Neural progenitor cell (in vitro differentiated cells): Measurements from ENCODE around the gene CRELD2. TPM values are rescaled to one million over a fixed set of nuclear protein-coding genes. Genes with fewer than 3 reads are reported as not detected.

Experiments
- DNase-seq: peaks from one replicate; pipeline ENCODE4 v3.0.0-alpha.2; 2016; ENCODE audit warnings: low spot score
- H2AFZ ChIP-seq: fragments of 200-600 bp; sonication (generic); replicated peaks from 2 replicates; pipeline ENCODE4 v1.6.1; 2016; ENCODE audit warnings: antibody characterized with exemption
- H3F3A ChIP-seq: fragments of 200-600 bp; sonication (generic); 2 replicates; pipeline ENCODE4 v1.6.1; 2016; ENCODE audit warnings: antibody characterized with exemption, low read depth
- H3K27ac ChIP-seq: fragments of 200-600 bp; sonication (generic); 2 replicates; pipeline ENCODE4 v1.5.1; 2016; ENCODE audit warnings: mild to moderate bottlenecking
- H3K27me3 ChIP-seq: fragments of 200-600 bp; sonication (generic); 2 replicates; pipeline ENCODE4 v1.6.1; 2016; ENCODE audit warnings: mild to moderate bottlenecking, moderate library complexity
- H3K36me3 ChIP-seq: fragments of 200-600 bp; sonication (generic); 2 replicates; pipeline ENCODE4 v1.5.1; 2016
- H3K4me1 ChIP-seq: fragments of 200-600 bp; sonication (generic); 2 replicates; pipeline ENCODE4 v1.6.1; 2016; ENCODE audit warnings: mixed run types
- H3K4me2 ChIP-seq: fragments of 200-600 bp; sonication (generic); 2 replicates; pipeline ENCODE4 v1.6.1; 2016
- H3K4me3 ChIP-seq: fragments of 200-600 bp; sonication (generic); 2 replicates; pipeline ENCODE4 v1.5.1; 2016
- H3K79me2 ChIP-seq: fragments of 200-600 bp; sonication (generic); 2 replicates; pipeline ENCODE4 v1.6.1; 2016; ENCODE audit warnings: low read depth
- H3K9ac ChIP-seq: fragments of 200-600 bp; sonication (generic); 2 replicates; pipeline ENCODE4 v1.6.1; 2016
- H3K9me3 ChIP-seq: fragments of 200-600 bp; sonication (generic); 2 replicates; pipeline ENCODE4 v1.5.1; 2016; ENCODE audit warnings: low read depth
- H4K20me1 ChIP-seq: fragments of 200-600 bp; sonication (generic); 2 replicates; pipeline ENCODE4 v1.6.1; 2016; ENCODE audit warnings: low read depth
- H3K27ac Mint-ChIP-seq: 3 replicates; pipeline ENCODE4 v1.8.0; 2021; ENCODE audit warnings: mixed read lengths
- H3K27me3 Mint-ChIP-seq: 2 replicates; pipeline ENCODE4 v1.8.0; 2022; ENCODE audit warnings: low read depth, mild to moderate bottlenecking, inconsistent platforms, moderate library complexity, mixed read lengths; ENCODE audit not compliant: insufficient read depth
- H3K36me3 Mint-ChIP-seq: 3 replicates; pipeline ENCODE4 v1.8.0; 2021; ENCODE audit warnings: mixed read lengths
- H3K4me1 Mint-ChIP-seq: 3 replicates; pipeline ENCODE4 v1.8.0; 2021; ENCODE audit warnings: mixed read lengths
- H3K4me3 Mint-ChIP-seq: 3 replicates; pipeline ENCODE4 v1.8.0; 2021; ENCODE audit warnings: mild to moderate bottlenecking, moderate library complexity, mixed read lengths
- H3K9me3 Mint-ChIP-seq: 3 replicates; pipeline ENCODE4 v1.8.0; 2020; ENCODE audit warnings: mixed read lengths
- EZH2 ChIP-seq: fragments of 200-600 bp; sonication (generic); IDR thresholded peaks from 2 replicates; pipeline ENCODE4 v1.6.1; 2017; ENCODE audit warnings: antibody characterized with exemption, mild to moderate bottlenecking, moderate library complexity
- EZH2phosphoT487 ChIP-seq: fragments of 200-600 bp; sonication (generic); IDR thresholded peaks from 2 replicates; pipeline ENCODE4 v1.6.1; 2017; ENCODE audit warnings: antibody characterized with exemption
- total RNA-seq: library from RNA; depleted of rRNA; stranded (reverse); fragments of >200 nt; gene quantifications from 2 replicates; pipeline ENCODE4 v1.2.3, GENCODE V29; 2015; ENCODE audit warnings: low replicate concordance
- TF ChIP-seq, protein P1 (sequence below): fragments of 200-600 bp; sonication (generic); IDR thresholded peaks from 2 replicates; pipeline ENCODE4 v1.5.1; 2017; ENCODE audit warnings: antibody characterized with exemption, mild to moderate bottlenecking

Gene CRELD2
- total RNA-seq, 1 donor from 2014 or later = 12.2 TPM

DNA sequence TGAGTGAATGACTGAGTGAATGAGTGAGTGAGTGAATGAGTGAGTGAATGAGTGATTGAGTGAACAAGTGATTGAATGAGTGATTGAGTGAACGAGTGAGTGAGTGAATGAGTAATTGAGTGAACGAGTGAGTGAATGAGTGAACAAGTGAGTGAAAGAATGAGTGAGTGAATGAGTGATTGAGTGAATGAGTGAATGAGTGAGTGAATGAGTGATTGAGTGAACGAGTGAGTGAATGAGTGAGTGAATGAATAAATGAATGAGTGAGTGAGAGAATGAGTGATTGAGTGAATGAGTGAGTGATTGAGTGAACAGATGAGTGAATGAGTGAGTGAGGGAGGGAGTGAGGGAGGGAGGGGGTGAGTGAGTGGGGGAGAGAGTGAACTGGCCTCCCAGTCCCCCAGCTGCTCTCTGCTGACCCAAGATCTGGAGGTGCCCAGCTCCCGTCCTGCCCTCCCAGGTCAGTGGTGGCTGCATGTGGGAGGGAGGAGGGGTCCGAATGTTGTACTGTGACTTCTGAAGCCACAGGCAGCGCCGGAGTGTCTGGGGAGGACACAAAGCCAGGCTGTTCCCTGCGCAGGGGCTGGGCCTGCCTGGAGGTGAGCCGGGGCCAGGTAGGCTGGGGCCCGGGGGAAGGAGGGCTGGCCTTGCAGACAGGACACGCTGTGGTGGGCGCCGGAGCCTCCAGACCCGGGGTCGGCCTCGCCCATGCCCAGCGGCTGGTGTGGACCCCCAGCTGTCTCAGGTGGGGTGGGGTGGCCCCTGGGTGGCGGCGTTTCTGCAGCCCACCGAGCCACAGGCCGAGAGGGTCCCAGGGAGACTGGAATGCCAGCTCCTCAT is 24.4 kb downstream of the CRELD2 start:
- no peak overlapping the region for H3K4me2 ChIP-seq
- no peaks in the 10 kb centered on the region for H3K79me2 ChIP-seq
- Mint-ChIP-seq H3K4me1 (peaks cover 20% of the 10 kb centered on the region), H3K27me3 (peaks cover 5% of the 10 kb centered on the region), H3K36me3 (no peaks in the 10 kb centered on the region), H3K9me3 (peaks cover 3% of the 10 kb centered on the region), H3K27ac (no peak overlapping the region), H3K4me3 (no peak overlapping the region)
- no peak for DNase-seq
- no peaks in the 10 kb centered on the region for H4K20me1 ChIP-seq
- H3K27ac ChIP-seq = no peak overlapping the region
- H3K9ac ChIP-seq = no peak overlapping the region
- no peak overlapping the region for H3K4me3 ChIP-seq
- H3K36me3 ChIP-seq = no peaks in the 10 kb centered on the region
- no peaks in the 10 kb centered on the region for H3K27me3 ChIP-seq
- peaks cover 10% of the 10 kb centered on the region for H3K4me1 ChIP-seq
- no peaks in the 10 kb centered on the region for H3F3A ChIP-seq
- no peaks in the 10 kb centered on the region for H3K9me3 ChIP-seq
- no peak overlapping the region for H2AFZ ChIP-seq
- TF ChIP-seq EZH2phosphoT487 (no peak), EZH2 (no peak)
- TF ChIP-seq, protein P1, sequence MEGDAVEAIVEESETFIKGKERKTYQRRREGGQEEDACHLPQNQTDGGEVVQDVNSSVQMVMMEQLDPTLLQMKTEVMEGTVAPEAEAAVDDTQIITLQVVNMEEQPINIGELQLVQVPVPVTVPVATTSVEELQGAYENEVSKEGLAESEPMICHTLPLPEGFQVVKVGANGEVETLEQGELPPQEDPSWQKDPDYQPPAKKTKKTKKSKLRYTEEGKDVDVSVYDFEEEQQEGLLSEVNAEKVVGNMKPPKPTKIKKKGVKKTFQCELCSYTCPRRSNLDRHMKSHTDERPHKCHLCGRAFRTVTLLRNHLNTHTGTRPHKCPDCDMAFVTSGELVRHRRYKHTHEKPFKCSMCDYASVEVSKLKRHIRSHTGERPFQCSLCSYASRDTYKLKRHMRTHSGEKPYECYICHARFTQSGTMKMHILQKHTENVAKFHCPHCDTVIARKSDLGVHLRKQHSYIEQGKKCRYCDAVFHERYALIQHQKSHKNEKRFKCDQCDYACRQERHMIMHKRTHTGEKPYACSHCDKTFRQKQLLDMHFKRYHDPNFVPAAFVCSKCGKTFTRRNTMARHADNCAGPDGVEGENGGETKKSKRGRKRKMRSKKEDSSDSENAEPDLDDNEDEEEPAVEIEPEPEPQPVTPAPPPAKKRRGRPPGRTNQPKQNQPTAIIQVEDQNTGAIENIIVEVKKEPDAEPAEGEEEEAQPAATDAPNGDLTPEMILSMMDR = no peak

DNA sequence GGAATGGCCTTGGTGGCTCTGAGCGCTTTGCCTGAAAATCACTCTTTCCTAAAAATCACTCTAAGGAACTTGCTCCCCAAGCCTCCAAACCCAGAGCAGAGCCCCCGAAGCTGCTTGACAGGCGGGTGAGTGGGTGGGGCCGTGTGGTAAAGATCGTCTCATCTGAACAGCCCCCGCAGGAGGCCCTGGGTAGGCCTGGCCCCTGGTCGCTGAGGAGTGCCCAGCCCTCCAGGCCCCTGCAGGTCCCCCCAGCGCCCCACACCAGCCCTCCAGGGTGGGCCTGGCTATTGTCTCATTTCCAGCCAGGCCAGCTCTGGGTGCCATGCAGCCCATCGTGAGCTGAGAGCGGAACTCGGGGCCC is 25.0 kb downstream of the CRELD2 start:
- no peak overlapping the region for H3K27ac Mint-ChIP-seq
- Histone ChIP-seq H3K4me2 (no peak overlapping the region), H3K36me3 (no peaks in the 10 kb centered on the region), H3K9ac (no peak overlapping the region), H2AFZ (no peak overlapping the region), H3K79me2 (no peaks in the 10 kb centered on the region), H3K4me3 (no peak overlapping the region), H3K4me1 (peaks cover 10% of the 10 kb centered on the region), H3K9me3 (no peaks in the 10 kb centered on the region), H3K27ac (no peak overlapping the region), H4K20me1 (no peaks in the 10 kb centered on the region), H3F3A (no peaks in the 10 kb centered on the region), H3K27me3 (no peaks in the 10 kb centered on the region)
- H3K9me3 Mint-ChIP-seq = peaks cover 3% of the 10 kb centered on the region
- TF ChIP-seq, protein P1 = no peak
- TF ChIP-seq EZH2 (no peak), EZH2phosphoT487 (no peak)
- no peak for DNase-seq
- no peak overlapping the region for H3K4me3 Mint-ChIP-seq
- peaks cover 5% of the 10 kb centered on the region for H3K27me3 Mint-ChIP-seq
- H3K4me1 Mint-ChIP-seq = peaks cover 20% of the 10 kb centered on the region
- H3K36me3 Mint-ChIP-seq = no peaks in the 10 kb centered on the region

DNA sequence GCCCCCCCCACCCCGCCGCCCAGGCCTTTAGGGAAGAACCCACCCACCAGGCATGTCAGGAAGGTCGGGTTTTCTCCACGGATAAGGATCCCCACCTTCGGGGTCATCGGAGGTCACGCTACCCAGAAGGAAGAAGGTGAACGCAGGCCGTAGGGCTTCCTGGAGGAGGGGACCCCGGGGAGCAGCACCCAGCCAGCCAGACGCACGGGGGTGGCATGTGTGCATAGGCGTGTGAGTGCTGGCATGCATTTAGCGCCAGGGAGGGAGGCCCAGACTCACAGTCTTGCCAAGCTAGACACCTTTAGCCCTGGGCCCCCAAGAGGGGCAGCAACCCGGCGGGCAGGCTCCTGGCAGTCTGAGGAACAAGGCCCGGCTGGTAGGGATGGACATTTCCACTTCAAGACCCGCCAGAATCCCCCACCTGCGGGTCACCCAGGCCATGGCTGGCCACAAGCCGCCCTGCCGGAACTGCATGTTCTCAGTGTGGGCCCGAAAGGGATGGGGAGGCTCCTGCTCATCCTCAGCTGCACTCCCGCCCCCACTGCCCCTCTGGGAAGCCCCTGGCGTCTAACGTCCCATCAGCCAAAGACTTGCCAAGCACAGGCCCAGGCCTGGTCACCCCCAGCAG is 25.5 kb downstream of the CRELD2 start:
- no peak overlapping the region for H3K27ac ChIP-seq
- Mint-ChIP-seq H3K27ac (no peak overlapping the region), H3K4me3 (no peak overlapping the region), H3K9me3 (peaks cover 3% of the 10 kb centered on the region), H3K27me3 (peaks cover 5% of the 10 kb centered on the region), H3K4me1 (peaks cover 19% of the 10 kb centered on the region), H3K36me3 (no peaks in the 10 kb centered on the region)
- no peak overlapping the region for H3K4me2 ChIP-seq
- no peak overlapping the region for H3K9ac ChIP-seq
- H2AFZ ChIP-seq = no peak overlapping the region
- H3F3A ChIP-seq = no peaks in the 10 kb centered on the region
- H3K9me3 ChIP-seq = no peaks in the 10 kb centered on the region
- H3K79me2 ChIP-seq = no peaks in the 10 kb centered on the region
- H3K36me3 ChIP-seq = no peaks in the 10 kb centered on the region
- H3K4me3 ChIP-seq = no peak overlapping the region
- DNase-seq = no peak
- no peak for TF ChIP-seq EZH2phosphoT487
- TF ChIP-seq, protein P1 = no peak
- no peak for TF ChIP-seq EZH2
- H3K4me1 ChIP-seq = peaks cover 10% of the 10 kb centered on the region
- H3K27me3 ChIP-seq = no peaks in the 10 kb centered on the region
- H4K20me1 ChIP-seq = no peaks in the 10 kb centered on the region
